Liver (tissue), 9 donors: ENCODE results near the gene ADAMTS3. TPM values are rescaled to one million over a fixed set of nuclear protein-coding genes. Genes with fewer than 3 reads are reported as not detected.

Experiments used
- DNase-seq: peaks from one replicate; pipeline ENCODE4 v3.0.0-alpha.2; 2017; ENCODE audit warnings: low spot score
- H3K27ac ChIP-seq, 2 donors: one replicate each; pipeline ENCODE4 v1.7.0; 2013; ENCODE audit warnings: inconsistent platforms in 2 of 2, low read length in 2 of 2, control low read depth in 1 of 2, low read depth in 1 of 2, mild to moderate bottlenecking in 1 of 2
- H3K27me3 ChIP-seq, 4 donors: one replicate each; pipeline versions ENCODE4 v1.6.1 to v1.7.0; 2013; ENCODE audit warnings: low read length in 3 of 4, inconsistent platforms in 1 of 4, mild to moderate bottlenecking in 1 of 4, moderate library complexity in 1 of 4; ENCODE audit not compliant: control insufficient read depth in 4 of 4, insufficient read depth in 4 of 4
- H3K36me3 ChIP-seq, 4 donors: one replicate each; pipeline versions ENCODE4 v1.6.1 to v1.7.0; 2013; ENCODE audit warnings: low read length in 3 of 4, mild to moderate bottlenecking in 3 of 4, low read depth in 1 of 4, moderate library complexity in 1 of 4; ENCODE audit not compliant: control insufficient read depth in 4 of 4, insufficient read depth in 3 of 4
- H3K4me1 ChIP-seq, 4 donors: one replicate each; pipeline versions ENCODE4 v1.6.1 to v1.7.0; 2013; ENCODE audit warnings: low read length in 3 of 4, mild to moderate bottlenecking in 3 of 4, moderate library complexity in 1 of 4; ENCODE audit not compliant: control insufficient read depth in 4 of 4, insufficient read depth in 4 of 4
- H3K4me3 ChIP-seq, 3 donors: one replicate each; pipeline versions ENCODE4 v1.6.1 to v1.7.0; 2013; ENCODE audit warnings: low read length in 3 of 3, control low read depth in 1 of 3, low read depth in 1 of 3, mild to moderate bottlenecking in 1 of 3
- H3K9ac ChIP-seq, 2 donors: one replicate each; pipeline ENCODE4 v1.7.0; 2013; ENCODE audit warnings: low read length in 2 of 2, mild to moderate bottlenecking in 2 of 2, moderate library complexity in 2 of 2, control low read depth in 1 of 2, low read depth in 1 of 2
- H3K9me3 ChIP-seq, 4 donors: one replicate each; pipeline versions ENCODE4 v1.6.1 to v1.7.0; 2013; ENCODE audit warnings: low read length in 3 of 4; ENCODE audit not compliant: control insufficient read depth in 4 of 4
- EGR1 ChIP-seq, 2 donors: IDR thresholded peaks; 2 replicates each; pipeline ENCODE4 v1.6.1; 2016 to 2018; ENCODE audit warnings: antibody characterized with exemption in 2 of 2, low read depth in 2 of 2
- FOXA1 ChIP-seq: IDR thresholded peaks from 2 replicates; pipeline ENCODE4 v1.6.1; 2016; ENCODE audit warnings: antibody characterized with exemption
- FOXA2 ChIP-seq: IDR thresholded peaks from 2 replicates; pipeline ENCODE4 v1.6.1; 2016; ENCODE audit warnings: antibody characterized with exemption
- GABPA ChIP-seq, 2 donors: IDR thresholded peaks in 1 of 2; conservative IDR thresholded peaks in 1 of 2; 2 replicates each; pipeline ENCODE4 v1.6.1; 2016; ENCODE audit warnings: antibody characterized with exemption in 2 of 2, mild to moderate bottlenecking in 1 of 2, moderate library complexity in 1 of 2
- HNF4A ChIP-seq, 2 donors: conservative IDR thresholded peaks; 2 replicates each; pipeline ENCODE4 v1.6.1; 2016; ENCODE audit warnings: antibody characterized with exemption in 2 of 2, mild to moderate bottlenecking in 2 of 2
- HNF4G ChIP-seq: IDR thresholded peaks from 2 replicates; pipeline ENCODE4 v1.6.1; 2016; ENCODE audit warnings: antibody characterized with exemption
- NR2F2 ChIP-seq: IDR thresholded peaks from 2 replicates; pipeline ENCODE4 v1.6.1; 2016; ENCODE audit warnings: antibody characterized with exemption
- RAD21 ChIP-seq, 2 donors: IDR thresholded peaks; 2 replicates each; pipeline ENCODE4 v1.6.1; 2016; ENCODE audit warnings: antibody characterized with exemption in 2 of 2, mild to moderate bottlenecking in 2 of 2
- RXRA ChIP-seq, 2 donors: IDR thresholded peaks; 2 replicates each; pipeline ENCODE4 v1.6.1; 2017 to 2018; ENCODE audit warnings: antibody characterized with exemption in 2 of 2, mild to moderate bottlenecking in 1 of 2
- SP1 ChIP-seq: IDR thresholded peaks from 2 replicates; pipeline ENCODE4 v1.6.1; 2018; ENCODE audit warnings: antibody characterized with exemption, mild to moderate bottlenecking
- TAF1 ChIP-seq: conservative IDR thresholded peaks from 2 replicates; pipeline ENCODE4 v1.6.1; 2016; ENCODE audit warnings: antibody characterized with exemption, mild to moderate bottlenecking
- WGBS: extraction: QIAGEN DNeasy Blood & Tissue Kit; methylation state at CpG from one replicate; pipeline ENCODE4 v1.1.7; 2013; 5-methylcytosine and 5-hydroxymethylcytosine counted together
- polyA plus RNA-seq, 2 donors: library from polyadenylated mRNA; stranded (reverse) in 1 of 2; unstranded in 1 of 2; fragments of 200-250 nt in 1 of 2; fragments of >200 nt in 1 of 2; fragmentation: Nextera tagmentation in 1 of 2; extraction: Ambion mirVana in 1 of 2; gene quantifications; one replicate each; pipeline versions ENCODE4 v1.2.1 to v1.2.3, GENCODE V29; 2013 to 2015
- total RNA-seq, 2 donors: library from RNA; depleted of rRNA; stranded (reverse); fragments of >200 nt; gene quantifications; one replicate each; pipeline ENCODE4 v1.2.3, GENCODE V29; 2014
- TF ChIP-seq, protein P1 (sequence below): IDR thresholded peaks from 2 replicates; pipeline ENCODE4 v1.6.1; 2016; ENCODE audit warnings: antibody characterized with exemption, mild to moderate bottlenecking
- TF ChIP-seq, protein P2 (sequence below): IDR thresholded peaks from 2 replicates; pipeline ENCODE4 v1.6.1; 2016; ENCODE audit warnings: antibody characterized with exemption
- TF ChIP-seq, protein P3 (sequence below): IDR thresholded peaks from 2 replicates; pipeline ENCODE4 v1.6.1; 2016; ENCODE audit warnings: antibody characterized with exemption
- TF ChIP-seq, protein P4 (sequence below): IDR thresholded peaks from 2 replicates; pipeline ENCODE4 v1.6.1; 2016; ENCODE audit warnings: antibody characterized with exemption
- donor health status: healthy.
- donor health status: healthy.
- donor health status: healthy.
- donor health status: healthy.
- donor health status: healthy.

The ADAMTS3 gene
- total and polyA plus RNA-seq, 4 donors, result 0.12 to 1.9 (median 0.25) TPM; not detected in 1

DNA sequence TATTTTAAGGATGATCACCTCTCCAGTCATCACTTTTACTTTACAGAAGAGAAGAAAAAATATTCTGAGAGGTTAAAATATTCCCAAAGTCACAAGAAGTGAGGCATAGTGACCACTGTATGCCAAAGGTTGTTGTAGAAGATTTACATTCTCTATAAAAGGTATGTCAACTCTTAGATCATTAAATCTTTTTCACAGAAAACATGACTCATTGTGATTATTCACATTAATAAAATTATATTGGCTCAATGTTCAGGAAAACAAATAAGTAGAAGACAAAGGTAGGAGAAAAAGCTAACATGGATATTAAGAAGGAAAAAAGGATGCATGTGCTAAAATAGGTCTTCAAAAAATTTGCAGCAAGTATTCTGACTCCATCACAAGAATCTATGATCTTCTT is 82.0 kb downstream of the ADAMTS3 start:
- no peaks in the 10 kb centered on the region for H3K36me3 ChIP-seq
- H3K9me3 ChIP-seq, result no peaks in the 10 kb centered on the region
- H3K4me3 ChIP-seq, result no peak overlapping the region
- no peaks in the 10 kb centered on the region for H3K4me1 ChIP-seq
- no peak overlapping the region for H3K9ac ChIP-seq
- no peak for DNase-seq
- no peak overlapping the region for H3K27ac ChIP-seq
- no peaks in the 10 kb centered on the region for H3K27me3 ChIP-seq
- TF ChIP-seq FOXA1, result no peak

DNA sequence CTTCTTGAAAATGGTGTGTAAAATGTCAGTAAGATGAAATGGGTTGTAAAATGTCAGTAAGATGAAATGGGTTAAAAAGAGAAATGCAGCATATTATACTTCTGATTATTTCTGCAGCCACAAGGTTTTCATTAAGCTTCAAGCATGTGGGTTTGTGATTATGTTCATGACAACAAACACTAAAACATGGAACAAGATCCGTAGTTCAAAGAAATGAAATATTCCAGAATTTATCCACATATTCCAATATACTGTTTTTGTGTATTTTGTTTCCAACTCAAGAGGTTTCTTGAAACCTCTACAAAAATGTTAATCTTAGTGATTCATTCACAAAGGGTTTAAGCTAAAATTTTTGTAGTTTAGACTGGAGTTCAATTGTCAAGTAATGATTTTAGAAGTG is 84.0 kb downstream of the ADAMTS3 start:
- Histone ChIP-seq H3K4me3 (no peak overlapping the region), H3K4me1 (no peaks in the 10 kb centered on the region), H3K36me3 (no peaks in the 10 kb centered on the region), H3K27me3 (no peaks in the 10 kb centered on the region), H3K9ac (no peak overlapping the region), H3K9me3 (no peaks in the 10 kb centered on the region), H3K27ac (no peak overlapping the region)
- 81% methylated on average over 1 of the region's 1 CpG for WGBS
- no peak for DNase-seq
- TF ChIP-seq FOXA2 (no peak), GABPA (IDR thresholded peaks at IDR 0.05 in 1 of 2, conservative IDR thresholded peaks at IDR 0.05 in 1 of 2) (no peak)
- TF ChIP-seq, protein P1, sequence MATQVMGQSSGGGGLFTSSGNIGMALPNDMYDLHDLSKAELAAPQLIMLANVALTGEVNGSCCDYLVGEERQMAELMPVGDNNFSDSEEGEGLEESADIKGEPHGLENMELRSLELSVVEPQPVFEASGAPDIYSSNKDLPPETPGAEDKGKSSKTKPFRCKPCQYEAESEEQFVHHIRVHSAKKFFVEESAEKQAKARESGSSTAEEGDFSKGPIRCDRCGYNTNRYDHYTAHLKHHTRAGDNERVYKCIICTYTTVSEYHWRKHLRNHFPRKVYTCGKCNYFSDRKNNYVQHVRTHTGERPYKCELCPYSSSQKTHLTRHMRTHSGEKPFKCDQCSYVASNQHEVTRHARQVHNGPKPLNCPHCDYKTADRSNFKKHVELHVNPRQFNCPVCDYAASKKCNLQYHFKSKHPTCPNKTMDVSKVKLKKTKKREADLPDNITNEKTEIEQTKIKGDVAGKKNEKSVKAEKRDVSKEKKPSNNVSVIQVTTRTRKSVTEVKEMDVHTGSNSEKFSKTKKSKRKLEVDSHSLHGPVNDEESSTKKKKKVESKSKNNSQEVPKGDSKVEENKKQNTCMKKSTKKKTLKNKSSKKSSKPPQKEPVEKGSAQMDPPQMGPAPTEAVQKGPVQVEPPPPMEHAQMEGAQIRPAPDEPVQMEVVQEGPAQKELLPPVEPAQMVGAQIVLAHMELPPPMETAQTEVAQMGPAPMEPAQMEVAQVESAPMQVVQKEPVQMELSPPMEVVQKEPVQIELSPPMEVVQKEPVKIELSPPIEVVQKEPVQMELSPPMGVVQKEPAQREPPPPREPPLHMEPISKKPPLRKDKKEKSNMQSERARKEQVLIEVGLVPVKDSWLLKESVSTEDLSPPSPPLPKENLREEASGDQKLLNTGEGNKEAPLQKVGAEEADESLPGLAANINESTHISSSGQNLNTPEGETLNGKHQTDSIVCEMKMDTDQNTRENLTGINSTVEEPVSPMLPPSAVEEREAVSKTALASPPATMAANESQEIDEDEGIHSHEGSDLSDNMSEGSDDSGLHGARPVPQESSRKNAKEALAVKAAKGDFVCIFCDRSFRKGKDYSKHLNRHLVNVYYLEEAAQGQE, result no peak
- TF ChIP-seq, protein P2, sequence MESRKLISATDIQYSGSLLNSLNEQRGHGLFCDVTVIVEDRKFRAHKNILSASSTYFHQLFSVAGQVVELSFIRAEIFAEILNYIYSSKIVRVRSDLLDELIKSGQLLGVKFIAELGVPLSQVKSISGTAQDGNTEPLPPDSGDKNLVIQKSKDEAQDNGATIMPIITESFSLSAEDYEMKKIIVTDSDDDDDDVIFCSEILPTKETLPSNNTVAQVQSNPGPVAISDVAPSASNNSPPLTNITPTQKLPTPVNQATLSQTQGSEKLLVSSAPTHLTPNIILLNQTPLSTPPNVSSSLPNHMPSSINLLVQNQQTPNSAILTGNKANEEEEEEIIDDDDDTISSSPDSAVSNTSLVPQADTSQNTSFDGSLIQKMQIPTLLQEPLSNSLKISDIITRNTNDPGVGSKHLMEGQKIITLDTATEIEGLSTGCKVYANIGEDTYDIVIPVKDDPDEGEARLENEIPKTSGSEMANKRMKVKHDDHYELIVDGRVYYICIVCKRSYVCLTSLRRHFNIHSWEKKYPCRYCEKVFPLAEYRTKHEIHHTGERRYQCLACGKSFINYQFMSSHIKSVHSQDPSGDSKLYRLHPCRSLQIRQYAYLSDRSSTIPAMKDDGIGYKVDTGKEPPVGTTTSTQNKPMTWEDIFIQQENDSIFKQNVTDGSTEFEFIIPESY, result no peak

DNA sequence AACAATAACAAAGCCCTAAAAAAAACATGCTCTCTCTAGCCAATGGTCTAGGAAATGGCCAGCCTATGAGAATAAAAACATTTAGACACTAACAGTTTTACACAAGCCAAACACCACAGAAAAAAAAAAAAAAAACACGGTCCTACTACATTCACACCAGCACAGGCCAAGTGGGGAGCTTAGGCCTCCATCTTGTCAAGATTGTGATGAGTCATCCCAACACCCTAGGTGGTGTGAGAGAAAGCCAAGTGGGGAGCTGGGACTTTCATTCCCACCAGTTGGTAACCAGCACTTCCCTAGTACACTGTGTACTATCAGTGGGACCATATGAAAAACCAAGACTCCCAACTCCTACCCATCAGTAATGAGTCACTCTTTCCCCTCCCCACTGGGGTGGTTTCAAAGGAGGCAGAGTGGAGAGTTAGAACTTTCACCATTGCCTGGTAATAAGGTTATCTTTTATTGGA is 95.6 kb downstream of the ADAMTS3 start:
- H3K27me3 ChIP-seq, result no peaks in the 10 kb centered on the region
- DNase-seq, result no peak
- 84% methylated on average over 1 of the region's 1 CpG for WGBS
- H3K9me3 ChIP-seq, result no peaks in the 10 kb centered on the region
- H3K4me3 ChIP-seq, result no peak overlapping the region
- H3K36me3 ChIP-seq, result no peaks in the 10 kb centered on the region
- H3K9ac ChIP-seq, result no peak overlapping the region
- no peaks in the 10 kb centered on the region for H3K4me1 ChIP-seq
- H3K27ac ChIP-seq, result no peak overlapping the region
- TF ChIP-seq, protein P1, result no peak
- TF ChIP-seq HNF4G, result no peak
- TF ChIP-seq, protein P3, sequence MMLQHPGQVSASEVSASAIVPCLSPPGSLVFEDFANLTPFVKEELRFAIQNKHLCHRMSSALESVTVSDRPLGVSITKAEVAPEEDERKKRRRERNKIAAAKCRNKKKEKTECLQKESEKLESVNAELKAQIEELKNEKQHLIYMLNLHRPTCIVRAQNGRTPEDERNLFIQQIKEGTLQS, result no peak
- TF ChIP-seq HNF4A (conservative IDR thresholded peaks at IDR 0.05), result no peak
- TF ChIP-seq RXRA (IDR thresholded peaks at IDR 0.05), result no peak
- TF ChIP-seq, protein P4, sequence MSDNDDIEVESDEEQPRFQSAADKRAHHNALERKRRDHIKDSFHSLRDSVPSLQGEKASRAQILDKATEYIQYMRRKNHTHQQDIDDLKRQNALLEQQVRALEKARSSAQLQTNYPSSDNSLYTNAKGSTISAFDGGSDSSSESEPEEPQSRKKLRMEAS, result no peak
- TF ChIP-seq TAF1, result no peak
- TF ChIP-seq RAD21 (IDR thresholded peaks at IDR 0.05), result no peak
- no peak for TF ChIP-seq GABPA (IDR thresholded peaks at IDR 0.05 in 1 of 2, conservative IDR thresholded peaks at IDR 0.05 in 1 of 2)
- TF ChIP-seq, protein P2, result no peak
- no peak for TF ChIP-seq SP1
- no peak for TF ChIP-seq NR2F2
- TF ChIP-seq EGR1 (IDR thresholded peaks at IDR 0.05; ENCODE audit: low read depth in 2 of 2), result no peak
